ENCODE data around the gene POU5F1.
"Not testable (repeated sequence)": the region's sequence is repeated elsewhere in the genome, so short reads cannot be mapped to it uniquely, and the experiment has no call there.

The POU5F1 gene

DNA sequence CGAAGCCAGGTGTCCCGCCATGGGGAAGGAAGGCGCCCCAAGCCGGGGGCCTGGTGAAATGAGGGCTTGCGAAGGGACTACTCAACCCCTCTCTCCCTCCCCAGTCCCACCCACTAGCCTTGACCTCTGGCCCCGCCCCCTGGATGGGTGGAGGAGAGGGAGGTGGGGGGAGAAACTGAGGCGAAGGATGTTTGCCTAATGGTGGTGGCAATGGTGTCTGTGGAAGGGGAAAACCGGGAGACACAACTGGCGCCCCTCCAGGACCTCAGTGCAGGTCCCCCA, at the start of gene POU5F1:
TSS of gene POU5F1 (minus strand) at position 83 of the 282 bp plus-strand sequence. CDS start at position 21, 62 bp downstream.
- DNase-seq: no peak

DNA sequence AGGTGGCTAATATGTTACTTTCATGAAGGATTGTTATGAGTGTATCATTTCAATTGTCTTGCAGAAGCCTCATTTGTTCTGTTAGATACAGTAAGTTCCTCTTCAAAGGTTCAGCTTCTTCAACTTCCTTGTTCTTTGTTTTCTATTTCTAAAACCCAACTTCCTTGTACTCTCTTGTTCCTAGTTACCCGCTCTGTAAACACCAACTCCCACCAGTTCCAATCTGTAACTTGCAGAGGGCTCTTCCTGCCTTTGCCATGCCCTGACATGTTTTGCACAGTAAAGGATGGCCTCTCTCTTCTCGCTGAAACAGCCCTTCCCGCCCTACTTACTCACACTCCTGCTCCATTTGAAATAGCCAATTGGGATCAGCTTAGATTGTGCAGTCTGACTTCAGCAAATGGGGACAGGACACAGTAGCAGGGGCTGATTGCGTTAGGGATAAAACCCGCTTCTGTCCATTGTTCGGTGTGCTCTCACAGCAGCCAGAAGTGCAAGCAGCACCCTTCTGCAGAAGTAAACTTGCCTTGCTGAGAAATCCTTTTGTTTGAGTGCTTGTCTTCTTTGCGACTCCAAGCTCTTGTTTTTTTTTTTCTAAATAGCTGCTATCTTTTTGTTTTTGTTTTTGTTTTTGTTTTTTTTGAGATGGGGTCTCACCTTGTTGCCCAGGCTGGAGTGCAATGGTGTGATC, 45.9 kb upstream of the POU5F1 start:
- DNase-seq: no peak

DNA sequence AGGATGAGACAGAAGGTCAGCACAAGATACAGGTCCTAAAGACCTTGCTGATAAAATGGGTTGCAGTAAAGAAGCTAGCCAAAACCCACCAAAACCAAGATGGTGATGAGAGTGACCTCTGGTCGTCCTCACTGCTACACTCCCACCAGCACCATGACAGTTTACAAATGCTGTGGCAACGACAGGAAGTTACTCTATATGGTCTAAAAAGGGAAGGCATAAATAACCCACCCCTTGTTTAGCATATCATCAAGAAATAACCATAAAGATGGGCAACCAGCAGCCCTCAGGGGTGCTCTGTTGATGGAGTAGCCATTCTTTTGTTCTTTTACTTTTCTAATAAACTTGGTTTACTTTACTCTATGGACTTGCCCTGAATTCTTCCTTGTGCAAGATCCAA, 44.7 kb upstream of the POU5F1 start:
- not testable (repeated sequence) for DNase-seq

DNA sequence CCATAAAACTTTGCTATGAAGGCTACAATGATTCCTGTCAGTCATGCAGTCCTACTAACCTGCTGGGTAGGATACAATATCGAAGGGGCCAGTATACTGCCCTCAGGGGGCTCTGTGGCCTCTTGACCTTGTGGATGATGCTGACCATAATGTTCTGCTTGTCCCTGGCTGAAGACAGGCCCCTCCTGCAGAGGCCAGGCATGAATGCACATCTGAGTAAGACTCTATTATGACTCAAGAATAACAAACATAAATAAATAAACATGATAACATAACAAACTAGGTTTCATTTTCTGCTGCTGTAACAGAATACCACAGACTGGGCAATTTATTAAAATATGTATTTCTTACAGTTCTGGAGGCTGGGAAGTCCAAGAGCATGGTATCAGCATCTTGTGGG, 44.0 kb upstream of the POU5F1 start:
- no peak for DNase-seq

DNA sequence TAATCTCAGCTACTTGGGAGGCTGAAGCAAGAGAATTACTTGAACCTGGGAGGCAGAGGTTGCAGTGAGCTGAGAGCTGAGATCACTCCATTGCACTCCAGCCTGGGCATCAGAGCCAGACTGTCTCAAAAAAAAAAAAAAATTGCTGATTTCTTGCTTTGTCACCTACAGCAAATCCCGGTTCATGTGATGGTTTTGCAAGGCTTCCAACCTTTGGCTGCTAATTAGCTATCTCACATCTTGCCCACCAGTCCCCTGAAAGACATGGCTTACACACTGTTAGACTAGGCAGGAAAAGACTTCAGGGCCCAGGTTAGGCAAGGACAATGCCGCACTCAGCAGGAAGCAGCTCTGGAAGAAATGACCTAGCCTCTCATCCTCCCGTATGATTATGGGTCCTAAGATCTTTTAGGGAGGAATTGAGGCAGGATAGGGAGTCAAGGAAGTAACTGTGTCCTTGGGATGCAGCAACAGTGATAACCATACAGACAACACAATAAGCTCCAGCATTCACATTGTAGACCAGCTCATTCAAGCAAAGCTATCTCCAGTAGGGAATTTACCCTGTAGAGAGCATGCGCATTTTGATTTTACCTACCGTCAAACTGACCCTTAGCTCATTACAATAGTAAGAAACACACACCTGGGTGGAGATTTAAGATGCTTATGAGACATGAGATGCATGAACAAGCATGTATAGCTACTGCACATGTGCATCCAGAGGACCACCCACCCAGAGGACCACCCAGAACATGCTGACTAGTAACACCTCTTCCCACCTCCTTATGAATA, 40.5 kb upstream of the POU5F1 start:
- no peak for DNase-seq

DNA sequence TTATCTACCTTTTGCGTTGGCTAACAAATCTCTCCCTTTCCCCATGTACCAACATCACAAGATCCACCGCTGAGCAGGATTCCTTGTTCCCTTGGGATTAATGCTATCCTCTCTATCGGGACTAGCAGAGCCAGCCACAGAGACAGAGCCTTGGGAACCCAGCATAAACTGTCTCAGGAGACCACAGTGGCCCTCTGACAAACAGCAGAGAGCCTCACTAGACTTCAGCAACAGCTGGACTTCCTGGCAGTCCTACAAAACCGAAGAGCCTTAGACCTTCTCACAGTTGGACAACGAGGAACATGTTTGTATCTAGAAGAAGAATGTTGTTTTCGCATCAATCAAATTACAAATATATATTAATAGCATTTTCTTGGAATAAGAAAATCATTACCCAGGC, 39.6 kb upstream of the POU5F1 start:
- no peak for DNase-seq

DNA sequence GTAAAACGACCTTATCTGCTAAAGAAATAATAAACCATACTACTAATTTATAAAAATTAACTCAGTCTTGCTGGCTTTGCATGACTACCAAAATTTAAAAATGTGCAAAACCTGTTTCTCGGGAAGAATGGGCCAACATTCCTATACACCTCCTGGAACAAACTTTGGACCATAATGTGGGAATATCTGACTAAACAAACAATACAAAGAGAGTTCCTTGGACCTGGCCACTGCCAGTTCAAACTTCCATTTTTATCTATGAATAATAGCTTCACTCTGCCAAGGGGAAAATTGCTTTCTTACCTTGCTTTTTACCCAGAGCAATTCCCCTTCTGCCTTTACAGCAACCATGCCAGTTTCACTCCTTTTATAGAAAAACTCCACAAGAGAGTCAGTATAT, 38.7 kb upstream of the POU5F1 start:
- DNase-seq: no peak

DNA sequence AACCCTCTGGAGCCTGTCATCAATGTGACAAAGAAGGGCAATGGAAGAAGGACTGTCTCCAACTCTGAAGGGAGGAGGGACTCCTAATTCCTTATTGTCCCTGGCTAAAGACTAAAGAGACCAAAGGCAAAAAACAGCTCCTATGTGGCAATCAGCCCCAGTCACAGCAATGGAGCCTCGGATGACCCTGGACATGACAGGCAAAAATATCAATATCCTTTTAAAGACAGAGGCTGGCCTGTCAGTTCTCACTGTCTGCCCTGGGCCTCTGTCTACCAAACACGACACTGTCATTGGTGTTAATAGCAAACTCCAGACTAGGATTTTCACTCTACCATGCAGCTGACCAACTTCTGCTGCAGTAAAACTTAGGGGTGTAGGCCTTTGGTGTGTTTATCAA, 38.0 kb upstream of the POU5F1 start:
- DNase-seq: no peak

DNA sequence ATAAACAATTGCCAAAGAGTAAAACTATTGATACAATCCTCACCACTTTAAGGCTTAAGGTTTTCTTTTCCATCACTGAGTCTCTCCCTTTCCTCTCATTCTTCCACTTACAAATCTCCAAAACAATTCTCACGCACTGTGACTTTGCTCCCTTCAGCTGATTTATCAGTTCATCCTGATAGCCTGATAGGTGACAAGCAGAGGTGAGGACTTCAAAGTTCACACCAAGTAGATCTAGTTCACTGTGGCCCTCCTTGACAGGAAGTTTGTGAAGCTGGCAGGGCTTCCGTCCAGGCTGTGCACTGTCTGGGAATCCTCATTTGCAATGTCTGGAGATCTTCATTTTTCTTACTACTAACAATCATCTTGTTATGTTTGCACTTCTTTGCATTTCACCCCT, 35.2 kb upstream of the POU5F1 start:
- DNase-seq: no peak

DNA sequence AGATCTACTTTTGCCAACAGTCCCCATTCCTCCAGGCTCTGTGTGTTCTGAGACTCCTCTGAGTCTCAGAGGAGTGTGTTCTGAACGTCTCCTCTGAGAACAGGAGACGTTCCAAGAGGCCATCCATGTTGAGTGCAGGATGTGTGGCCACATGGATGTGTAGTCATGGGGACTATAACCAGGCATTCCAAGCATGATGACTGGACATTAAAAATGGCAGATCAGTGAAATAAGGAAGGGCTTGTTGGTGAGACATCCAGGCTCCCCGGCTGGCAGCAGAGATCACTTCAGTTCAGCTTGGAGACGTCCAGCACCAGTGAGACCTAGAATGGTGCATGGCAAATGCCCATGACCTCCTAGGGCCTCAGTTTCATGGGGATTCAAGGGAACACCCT, 34.3 kb upstream of the POU5F1 start:
- DNase-seq: no peak

DNA sequence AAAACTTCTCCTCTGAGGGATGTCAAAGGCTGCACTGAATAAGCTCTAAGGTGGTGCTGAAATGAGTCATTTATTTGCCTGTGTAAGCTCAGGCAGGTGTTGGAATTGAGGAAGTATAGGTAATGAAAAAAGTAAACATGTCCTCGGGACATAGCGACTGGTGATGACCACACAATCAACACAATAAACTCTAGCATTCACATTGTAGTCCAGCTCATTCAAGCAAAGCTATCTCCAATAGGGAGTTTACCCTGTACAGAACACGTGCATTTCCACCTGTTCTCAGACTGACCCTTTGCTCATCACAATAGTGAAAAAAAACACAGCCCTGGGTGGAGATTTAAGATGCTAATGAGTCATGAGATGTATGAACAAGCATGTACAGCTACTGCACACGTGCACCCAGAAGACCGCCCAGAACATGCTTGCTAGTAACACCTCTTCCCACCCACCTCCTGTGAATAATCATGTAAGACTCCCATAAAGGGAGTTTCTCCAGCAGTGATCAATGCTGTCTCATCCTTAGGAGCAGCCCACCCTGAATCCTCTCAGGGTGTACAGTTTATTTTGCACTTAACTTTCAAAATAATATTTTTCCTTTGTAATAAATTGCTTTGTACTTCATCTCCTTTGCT, 33.0 kb upstream of the POU5F1 start:
- peak; percentile 53 for DNase-seq

DNA sequence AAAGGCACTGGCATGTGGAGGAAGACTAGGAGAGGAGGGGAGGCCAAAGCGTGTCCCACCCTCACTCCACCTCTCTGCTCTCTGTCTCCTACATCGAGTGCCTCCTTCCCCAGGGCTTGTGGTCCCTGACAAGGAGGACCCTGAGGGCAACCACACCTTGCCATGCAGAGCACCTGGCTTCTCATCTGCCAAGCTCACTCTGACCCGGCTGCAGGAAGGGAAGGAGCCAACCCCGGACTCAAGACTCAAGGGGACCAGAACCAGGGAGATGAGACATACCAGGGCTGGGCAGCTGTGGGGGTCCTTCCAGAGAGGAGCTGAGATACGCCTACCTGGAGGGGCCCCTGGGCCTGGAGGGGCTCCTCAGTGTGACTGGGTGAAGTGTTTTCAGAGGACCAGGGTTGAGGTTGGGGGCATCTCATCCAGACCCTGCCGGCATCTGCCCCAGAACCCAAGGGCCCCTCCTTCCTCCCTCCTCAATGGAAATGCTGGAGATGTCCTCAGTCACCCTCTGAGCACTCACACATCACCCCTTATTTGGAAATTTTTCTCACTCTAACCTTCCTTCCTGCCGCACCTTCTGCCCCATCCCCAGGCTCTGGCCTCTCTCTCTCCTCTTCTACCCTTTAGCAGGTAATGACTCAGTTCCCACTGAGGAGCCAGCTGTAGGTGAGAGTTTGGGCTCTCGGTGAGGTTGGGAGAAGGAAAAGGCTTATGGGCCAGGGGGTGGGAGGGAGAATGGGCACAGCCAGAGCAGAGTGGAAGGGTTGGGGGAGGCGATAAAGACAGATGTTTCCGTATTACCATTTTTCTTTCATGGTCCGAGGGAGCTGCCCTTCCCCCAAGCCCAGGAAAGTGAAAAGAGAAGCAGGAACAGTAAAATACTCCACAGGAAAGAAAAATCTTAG, 32.0 kb upstream of the POU5F1 start:
- DNase-seq: no peak

DNA sequence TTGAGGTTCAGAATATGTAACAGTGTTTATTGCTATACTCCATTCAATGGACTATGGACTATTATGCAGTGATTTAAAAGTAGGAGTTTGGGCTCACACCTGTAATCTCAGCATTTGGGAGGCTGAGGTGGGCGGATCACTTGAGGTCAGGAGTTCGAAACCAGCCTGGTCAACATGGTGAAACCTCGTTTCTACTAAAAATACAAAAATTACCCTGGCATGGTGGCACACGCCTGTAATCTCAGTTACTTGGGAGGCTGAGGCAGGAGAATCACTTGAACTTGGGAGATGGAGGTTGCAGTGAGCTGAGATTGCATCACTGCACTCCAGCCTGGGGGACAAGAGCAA, 28.6 kb upstream of the POU5F1 start:
- DNase-seq: not testable (repeated sequence)

DNA sequence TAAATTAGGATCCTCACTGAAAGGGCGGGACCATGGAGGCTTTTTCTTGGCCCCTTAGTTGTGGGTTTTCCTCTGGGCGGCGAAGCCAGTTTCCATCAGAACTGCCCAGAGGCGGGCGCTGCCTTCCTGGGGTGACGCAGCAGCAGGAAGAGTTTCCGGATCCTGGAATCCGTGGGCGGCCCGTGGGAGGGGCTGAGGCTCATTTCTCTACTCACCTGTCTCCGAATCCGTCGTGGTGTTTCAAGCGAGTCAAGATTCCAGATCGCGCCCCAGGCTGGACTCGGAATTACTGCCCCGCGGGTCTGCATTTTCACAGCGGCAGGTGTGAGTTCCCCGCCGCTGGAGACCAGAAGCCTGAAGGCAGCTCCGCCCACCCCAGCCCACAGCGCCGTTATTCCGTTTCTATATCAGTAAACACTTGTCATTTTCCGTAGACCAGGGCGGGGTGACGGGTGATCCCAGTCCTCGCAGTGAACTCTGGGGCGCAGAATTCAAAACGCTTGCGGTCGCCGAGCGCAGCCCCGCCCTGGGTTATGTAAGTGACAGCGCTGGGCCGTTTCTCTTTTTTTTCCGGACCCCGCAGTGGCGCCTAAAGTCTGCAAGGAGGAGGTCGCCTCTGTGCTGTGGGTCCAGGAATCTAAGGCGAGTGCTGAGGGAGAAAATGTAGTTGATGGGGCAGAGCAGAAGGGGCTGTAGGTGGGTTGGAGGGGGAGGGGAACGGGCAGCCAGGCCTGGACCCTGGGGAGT, 27.2 kb upstream of the POU5F1 start:
- peak; percentile 86 for DNase-seq

DNA sequence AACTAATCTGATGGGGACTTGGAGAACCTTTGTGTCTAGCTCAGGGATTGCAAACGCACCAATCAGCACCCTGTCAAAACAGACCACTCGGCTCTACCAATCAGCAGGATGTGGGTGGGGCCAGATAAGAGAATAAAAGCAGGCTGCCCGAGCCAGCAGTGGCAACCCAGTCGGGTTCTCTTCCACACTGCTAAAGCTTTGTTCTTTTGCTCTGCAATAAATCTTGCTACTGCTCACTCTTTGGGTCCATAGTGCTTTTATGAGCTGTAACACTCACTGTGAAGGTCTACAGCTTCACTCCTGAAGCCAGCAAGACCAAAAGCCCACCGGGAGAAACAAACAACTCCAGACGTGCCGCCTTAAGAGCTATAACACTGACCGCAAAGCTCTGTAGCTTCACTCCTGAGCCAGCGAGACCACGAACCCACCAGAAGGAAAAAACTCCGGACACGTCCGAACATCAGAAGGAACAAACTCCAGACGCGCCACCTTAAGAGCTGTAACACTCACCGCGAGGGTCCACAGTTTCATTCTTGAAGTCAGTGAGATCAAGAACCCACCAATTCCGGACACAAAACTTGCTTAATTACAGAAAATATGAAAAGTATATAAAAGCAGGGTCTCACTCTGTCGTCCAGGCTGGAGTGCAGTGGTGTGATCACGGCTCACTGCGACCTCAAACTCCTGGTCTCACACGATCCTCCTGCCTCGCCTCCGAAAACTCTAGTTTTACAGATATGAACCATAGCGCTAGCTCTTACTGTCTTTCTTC, 26.0 kb upstream of the POU5F1 start:
- not testable (repeated sequence) for DNase-seq

DNA sequence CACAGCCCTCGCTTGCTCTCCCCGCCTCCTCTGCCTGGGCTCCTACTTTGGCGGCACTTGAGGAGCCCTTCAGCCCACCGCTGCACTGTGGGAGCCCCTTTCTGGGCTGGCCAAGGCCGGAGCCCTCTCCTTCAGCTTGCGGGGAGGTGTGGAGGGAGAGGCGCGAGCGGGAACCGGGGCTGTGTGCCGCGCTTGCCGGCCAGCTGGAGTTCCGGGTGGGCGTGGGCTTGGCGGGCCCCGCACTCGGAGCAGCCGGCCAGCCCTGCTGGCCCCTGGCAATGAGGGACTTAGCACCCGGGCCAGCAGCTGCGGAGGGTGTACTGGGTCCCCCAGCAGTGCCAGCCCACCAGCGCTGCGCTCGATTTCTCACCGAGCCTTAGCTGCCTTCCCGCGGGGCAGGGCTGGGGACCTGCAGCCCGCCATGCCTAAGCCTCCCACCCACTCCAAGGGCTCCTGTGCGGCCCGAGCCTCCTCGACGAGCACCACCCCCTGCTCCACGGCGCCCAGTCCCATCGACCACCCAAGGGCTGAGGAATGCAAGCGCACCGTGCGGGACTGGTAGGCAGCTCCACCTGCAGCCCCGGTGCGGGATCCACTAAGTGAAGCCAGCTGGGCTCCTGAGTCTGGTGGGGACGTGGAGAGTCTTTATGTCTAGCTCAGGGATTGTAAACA, 25.0 kb upstream of the POU5F1 start:
- not testable (repeated sequence) for DNase-seq

DNA sequence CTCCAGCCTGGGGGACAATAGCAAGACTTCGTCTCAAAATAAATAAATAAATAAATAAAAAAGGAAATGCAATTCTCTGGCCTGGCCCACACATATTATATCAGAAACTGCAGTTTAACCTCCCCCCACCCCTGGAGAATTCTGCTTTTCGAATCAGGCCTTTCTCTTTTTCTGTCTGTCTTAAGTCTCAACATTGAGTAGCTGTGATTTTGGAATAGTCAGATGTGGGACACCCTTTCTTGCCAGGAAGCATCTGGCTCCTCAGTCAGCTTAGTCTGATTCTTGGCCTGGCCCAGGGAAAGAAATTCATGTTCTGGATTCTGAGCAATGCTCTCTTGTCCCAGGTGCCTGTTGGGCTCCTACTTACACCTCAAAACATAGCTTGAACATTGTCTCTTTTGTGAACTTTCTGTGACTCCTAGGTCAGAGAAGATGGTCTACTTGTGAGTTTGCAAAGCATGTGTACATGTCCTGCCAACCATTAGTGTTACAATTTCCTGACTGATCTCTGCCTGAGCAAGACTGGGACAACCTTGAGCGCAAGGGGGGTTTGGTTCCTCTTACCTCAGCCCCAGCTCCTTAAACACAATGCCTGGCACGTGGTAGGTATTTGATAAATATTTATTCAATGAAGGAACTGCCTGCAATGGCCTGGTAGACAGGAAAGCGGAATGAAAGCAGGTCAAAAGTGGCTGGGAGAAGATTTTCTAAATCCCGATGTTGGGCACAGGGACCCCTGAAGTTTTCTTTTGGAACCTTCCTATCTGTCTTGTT, 23.8 kb upstream of the POU5F1 start:
- no peak for DNase-seq

DNA sequence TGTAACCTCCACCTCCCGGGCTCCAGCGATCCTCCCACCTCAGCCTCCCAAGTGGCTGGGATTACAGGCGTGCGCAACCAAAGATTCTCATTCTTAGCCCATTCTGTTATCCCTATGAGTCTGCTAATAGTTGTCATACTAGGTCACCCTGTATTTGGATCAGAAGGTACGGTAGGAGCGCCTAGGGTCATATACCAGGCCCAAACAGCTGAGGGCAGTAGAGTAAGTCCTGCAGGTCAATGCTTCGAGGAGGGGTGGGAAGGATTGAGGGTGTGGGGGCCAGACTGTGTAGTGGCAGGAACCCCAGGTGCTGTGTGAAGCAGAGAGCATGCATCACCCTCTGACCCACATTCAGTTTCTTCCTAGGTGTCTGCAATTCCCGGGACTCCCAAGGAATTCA, 22.7 kb upstream of the POU5F1 start:
- DNase-seq: no peak

DNA sequence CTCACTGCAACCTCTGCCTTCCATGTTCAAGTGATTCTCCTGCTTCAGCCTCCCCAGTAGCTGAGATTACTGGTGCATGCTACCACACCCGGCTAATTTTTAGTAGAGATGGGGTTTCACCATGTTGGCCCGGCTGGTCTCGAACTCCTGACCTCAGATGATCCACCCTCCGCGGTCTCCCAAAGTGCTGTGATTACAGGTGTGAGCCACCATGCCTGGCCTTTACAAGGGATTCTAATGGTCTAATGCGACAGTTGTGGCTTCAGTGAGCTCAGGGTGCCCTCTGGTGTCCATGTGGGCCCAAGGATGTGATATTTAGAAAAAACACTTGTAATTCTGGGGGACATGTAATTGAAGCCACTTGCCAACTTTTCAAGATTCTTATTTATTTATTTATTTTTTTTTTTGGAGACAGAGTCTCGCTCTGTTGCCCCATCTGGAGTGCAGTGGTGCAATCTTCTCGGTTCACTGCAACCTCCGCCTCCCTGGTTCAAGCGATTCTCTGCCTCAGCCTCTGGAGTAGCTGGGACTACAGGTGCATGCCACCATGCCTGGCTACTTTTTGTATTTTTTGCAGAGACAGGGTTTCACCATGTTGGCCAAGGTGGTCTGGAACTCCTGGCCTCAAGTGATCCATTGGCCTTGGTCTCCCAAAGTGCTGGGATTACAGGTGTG, 22.1 kb upstream of the POU5F1 start:
- DNase-seq: not testable (repeated sequence)

DNA sequence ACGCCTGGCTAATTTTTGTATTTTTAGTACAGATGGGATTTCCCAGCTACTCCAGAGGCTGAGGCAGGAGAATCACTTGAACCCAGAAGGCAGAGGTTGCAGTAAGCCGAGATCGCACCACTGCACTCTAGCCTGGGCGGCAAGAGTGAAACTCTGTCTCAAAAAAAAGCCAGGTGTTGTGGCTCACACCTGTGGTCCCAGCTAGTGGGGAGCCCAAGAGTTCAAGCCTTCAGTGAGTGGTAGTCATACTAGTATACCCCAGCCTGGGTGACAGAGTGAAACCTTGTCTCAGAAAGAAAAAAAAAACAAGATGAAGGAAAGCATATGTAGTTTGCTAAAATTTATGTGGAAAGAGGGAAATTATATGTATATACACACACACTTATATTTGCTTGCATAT, 20.0 kb upstream of the POU5F1 start:
- DNase-seq: no peak

Data from activated CD4-positive, CD25-positive, alpha-beta regulatory T cell treated with anti-CD3 and anti-CD28 coated beads, Interleukin-2, amount 50 U/mL, for 72 hours (primary cell).